Activated naive CD4-positive, alpha-beta T cell treated with anti-CD3 and anti-CD28 coated beads, Interleukin-2, amount 50 U/mL, for 24 hours (primary cell): Measurements from ENCODE around the gene REEP6.
"Not testable (repeated sequence)": the region's sequence is repeated elsewhere in the genome, so short reads cannot be mapped to it uniquely, and the experiment has no call there.

Experiments
- H3K27ac Mint-ChIP-seq: one replicate; pipeline ENCODE4 v1.8.0; 2021; ENCODE audit warnings: mild to moderate bottlenecking, mixed read lengths
- H3K27me3 Mint-ChIP-seq: one replicate; pipeline ENCODE4 v1.8.0; 2021; ENCODE audit warnings: mixed read lengths
- H3K36me3 Mint-ChIP-seq: one replicate; pipeline ENCODE4 v1.8.0; 2021; ENCODE audit warnings: mixed read lengths
- H3K4me1 Mint-ChIP-seq: one replicate; pipeline ENCODE4 v1.8.0; 2021; ENCODE audit warnings: mixed read lengths
- H3K4me3 Mint-ChIP-seq: one replicate; pipeline ENCODE4 v1.8.0; 2021; ENCODE audit warnings: mild to moderate bottlenecking, mixed read lengths
- H3K9me3 Mint-ChIP-seq: one replicate; pipeline ENCODE4 v1.8.0; 2021; ENCODE audit warnings: mixed read lengths

The REEP6 gene

DNA sequence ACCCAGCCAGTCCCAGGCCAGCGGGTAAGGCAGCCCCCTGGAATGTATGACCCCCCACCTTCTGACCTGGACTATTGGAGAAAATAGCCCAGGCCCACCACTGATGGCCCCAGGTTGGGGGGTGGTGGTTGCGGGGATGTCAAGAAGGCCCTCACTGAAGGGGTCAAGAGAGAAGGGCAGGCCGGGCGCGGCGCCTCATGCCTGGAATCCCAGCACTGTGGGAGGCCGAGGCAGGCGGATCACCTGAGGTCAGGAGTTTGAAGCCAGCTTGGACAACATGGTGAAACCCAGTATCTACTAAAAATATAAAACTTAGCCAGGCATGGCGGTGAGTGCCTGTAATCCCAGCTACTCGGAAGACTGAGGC is 23.3 kb downstream of the REEP6 start:
- no peaks in the 10 kb centered on the region for H3K36me3 Mint-ChIP-seq
- no peak overlapping the region for H3K4me3 Mint-ChIP-seq
- H3K27me3 Mint-ChIP-seq = no peaks in the 10 kb centered on the region
- H3K4me1 Mint-ChIP-seq = peaks cover 6% of the 10 kb centered on the region
- H3K9me3 Mint-ChIP-seq = no peaks in the 10 kb centered on the region
- H3K27ac Mint-ChIP-seq = no peak overlapping the region

DNA sequence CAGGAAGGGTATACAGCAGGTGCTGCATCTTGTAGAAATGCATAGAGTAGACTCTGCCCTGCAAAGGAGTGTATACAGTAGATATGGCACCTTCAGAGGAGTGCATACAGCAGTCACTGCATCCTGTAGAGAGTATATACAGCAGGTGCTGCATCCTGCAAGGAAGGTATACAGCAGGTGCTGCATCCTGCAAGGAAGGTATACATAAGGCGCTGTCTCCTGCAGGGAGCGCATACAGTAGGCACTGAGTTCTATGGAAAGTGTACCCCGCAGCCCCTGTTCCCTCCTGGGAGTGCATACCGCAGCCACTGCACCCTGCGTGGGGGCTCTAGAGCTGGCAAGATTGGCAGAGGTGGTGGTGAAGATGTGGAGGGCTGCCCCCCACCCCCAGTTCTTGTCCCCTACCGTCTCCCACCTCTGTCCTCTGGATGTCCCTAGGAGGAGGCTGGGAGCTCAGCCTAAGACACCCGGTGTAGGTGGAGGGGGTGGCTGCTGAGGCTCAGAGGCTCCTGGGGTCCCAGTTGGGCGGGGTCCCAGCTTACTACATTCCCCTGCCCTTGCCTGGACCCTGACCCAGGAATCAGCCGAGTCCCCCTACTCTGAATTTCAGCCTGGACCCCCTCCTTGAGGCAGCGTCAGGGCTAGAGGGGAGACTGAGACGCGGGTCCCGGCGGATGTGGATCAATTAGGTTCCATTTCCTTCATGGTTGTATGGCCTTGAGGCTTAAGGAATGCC is 24.2 kb downstream of the REEP6 start:
- Mint-ChIP-seq H3K36me3 (no peaks in the 10 kb centered on the region), H3K4me3 (no peak overlapping the region), H3K27ac (no peak overlapping the region), H3K9me3 (no peaks in the 10 kb centered on the region), H3K4me1 (peaks cover 6% of the 10 kb centered on the region), H3K27me3 (no peaks in the 10 kb centered on the region)

DNA sequence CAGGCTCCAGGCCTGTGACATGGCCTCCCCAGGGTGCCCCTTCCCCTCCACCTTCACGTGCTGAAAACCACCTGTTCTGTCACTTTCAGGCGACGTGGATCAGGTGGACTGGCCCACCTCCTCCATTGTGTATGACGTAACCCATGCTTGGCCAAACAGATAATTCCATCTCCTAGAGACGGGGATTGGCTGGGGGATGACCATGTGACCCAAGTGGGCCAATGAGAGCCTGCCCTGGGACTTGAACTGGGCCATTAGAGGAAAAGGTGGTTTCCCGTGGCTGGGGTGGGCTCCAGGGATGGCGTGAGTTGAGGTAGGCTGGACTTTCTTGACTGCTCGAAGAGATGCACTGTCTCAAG is 25.4 kb downstream of the REEP6 start:
- peaks cover 6% of the 10 kb centered on the region for H3K4me1 Mint-ChIP-seq
- no peak overlapping the region for H3K27ac Mint-ChIP-seq
- no peaks in the 10 kb centered on the region for H3K9me3 Mint-ChIP-seq
- no peaks in the 10 kb centered on the region for H3K36me3 Mint-ChIP-seq
- no peak overlapping the region for H3K4me3 Mint-ChIP-seq
- no peaks in the 10 kb centered on the region for H3K27me3 Mint-ChIP-seq

DNA sequence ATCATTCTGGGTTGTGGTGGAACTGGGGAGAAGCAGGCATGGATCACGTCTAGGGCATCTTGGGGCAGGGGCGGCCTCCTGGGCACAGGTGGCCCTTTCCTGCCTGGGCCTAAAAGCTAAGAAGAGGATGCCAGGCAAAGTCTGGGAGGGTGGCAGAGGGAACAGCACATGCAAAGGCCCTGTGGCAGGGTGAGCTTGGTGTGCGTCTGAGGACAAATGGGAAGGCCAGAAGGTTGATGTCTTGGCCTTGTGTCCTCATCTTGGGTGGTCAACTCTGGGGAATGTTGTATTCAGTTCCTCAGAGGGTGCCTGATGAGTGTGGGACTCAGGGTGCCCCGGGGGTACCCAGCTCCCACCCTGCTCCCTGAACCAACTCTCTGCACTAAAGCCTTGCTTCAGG is 27.5 kb downstream of the REEP6 start:
- Mint-ChIP-seq H3K9me3 (no peaks in the 10 kb centered on the region), H3K4me3 (no peak overlapping the region), H3K27me3 (peaks cover 3% of the 10 kb centered on the region), H3K4me1 (no peaks in the 10 kb centered on the region), H3K27ac (no peak overlapping the region), H3K36me3 (no peaks in the 10 kb centered on the region)

DNA sequence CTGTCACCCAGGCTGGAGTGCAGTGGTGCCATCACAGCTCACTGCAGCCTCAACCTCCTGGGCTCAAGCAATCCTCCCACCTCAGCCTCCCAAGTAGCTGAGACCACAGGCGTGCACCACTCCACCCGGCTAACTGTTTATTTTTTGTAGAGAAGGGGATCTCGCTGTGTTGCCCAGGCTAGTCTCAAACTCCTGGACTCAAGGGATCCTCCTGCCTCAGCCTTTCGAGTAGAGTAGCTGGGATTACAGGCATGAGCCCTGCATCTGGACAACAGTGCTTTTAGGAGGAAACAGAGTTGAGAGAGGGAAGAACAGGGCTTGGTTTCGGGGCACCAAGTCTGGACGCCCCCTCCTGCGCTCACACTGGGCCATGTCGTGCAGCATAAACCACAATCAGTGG is 28.8 kb downstream of the REEP6 start:
- H3K27ac Mint-ChIP-seq, H3K27me3 Mint-ChIP-seq: not testable (repeated sequence)

DNA sequence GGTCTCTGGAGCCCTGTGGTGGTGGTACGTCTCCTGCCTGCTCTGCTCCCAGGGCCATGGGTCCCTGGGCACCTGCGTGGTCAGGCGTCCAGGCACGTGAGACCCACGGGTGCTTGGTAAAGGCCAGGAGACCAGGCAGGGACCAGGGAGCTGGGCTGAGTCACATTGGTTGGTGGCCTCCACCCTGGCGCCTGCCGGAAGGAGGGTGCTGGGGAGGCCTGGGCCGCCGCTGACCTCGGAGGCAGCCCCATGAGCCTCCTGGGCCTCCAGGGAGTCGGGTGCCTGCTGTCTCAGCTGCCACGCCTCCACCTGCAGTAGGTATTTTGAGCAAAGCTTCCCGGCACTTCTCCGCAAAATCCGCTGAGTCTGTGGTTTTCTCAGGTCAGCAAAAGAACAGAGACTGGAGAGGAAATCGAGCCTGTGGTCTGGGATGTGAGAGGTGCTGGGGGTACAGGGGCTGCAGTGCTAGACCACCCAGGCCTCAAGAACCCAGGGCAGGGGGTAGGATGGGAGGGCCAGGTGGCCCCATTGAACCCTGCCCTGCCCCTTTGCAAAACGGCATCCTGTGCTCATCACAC is 29.3 kb downstream of the REEP6 start:
- H3K36me3 Mint-ChIP-seq = no peaks in the 10 kb centered on the region
- H3K27me3 Mint-ChIP-seq = peaks cover 9% of the 10 kb centered on the region
- H3K4me1 Mint-ChIP-seq = peaks cover 6% of the 10 kb centered on the region
- H3K9me3 Mint-ChIP-seq = no peaks in the 10 kb centered on the region
- no peak overlapping the region for H3K4me3 Mint-ChIP-seq
- no peak overlapping the region for H3K27ac Mint-ChIP-seq

More for the DNA sequence above, 28.8 kb downstream of the REEP6 start:
- not testable (repeated sequence) for H3K4me3 Mint-ChIP-seq, H3K9me3 Mint-ChIP-seq, H3K36me3 Mint-ChIP-seq, H3K4me1 Mint-ChIP-seq

DNA sequence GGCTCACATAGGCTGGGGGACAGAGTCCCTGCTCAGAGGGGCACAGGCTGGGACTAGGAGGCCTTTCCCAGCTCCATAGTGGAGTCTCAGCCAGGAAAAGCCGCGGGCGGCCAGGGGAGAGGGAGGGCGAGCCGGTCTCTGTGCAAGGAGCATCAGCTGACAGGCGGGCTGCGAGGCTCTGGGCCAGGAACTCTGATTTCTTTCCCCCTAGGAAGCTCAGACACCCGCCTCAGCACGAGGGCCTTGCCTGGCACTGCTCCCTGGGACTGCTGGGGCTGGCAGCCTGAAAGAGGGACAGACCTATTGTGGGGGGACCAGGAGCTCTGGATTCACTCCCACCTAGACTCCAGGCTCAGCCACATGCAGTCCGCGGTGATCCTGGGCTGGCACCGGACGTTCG is 30.7 kb downstream of the REEP6 start:
- no peak overlapping the region for H3K27ac Mint-ChIP-seq
- H3K27me3 Mint-ChIP-seq = peaks cover 19% of the 10 kb centered on the region
- no peak overlapping the region for H3K4me3 Mint-ChIP-seq
- H3K36me3 Mint-ChIP-seq = no peaks in the 10 kb centered on the region
- H3K4me1 Mint-ChIP-seq = peaks cover 6% of the 10 kb centered on the region
- H3K9me3 Mint-ChIP-seq = no peaks in the 10 kb centered on the region

DNA sequence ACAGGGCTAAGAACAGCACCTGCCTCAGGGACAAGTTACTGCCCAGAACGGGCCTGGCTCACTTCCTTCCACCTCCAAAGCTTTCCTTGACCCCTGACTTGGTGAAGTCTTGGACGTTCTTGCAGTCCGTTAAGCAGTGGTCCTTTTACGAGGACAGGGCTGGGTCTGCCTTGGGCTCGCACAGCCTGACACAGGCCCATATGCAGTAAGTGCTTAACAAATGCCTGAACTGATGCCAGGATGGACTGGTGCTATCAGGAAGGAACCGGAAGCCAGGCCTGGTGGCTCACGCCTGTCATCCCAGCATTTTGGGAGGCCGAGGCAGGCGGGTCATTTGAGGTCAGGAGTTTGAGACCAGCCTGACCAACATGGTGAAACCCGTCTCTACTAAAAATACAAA is 31.1 kb downstream of the REEP6 start:
- no peak overlapping the region for H3K4me3 Mint-ChIP-seq
- no peaks in the 10 kb centered on the region for H3K36me3 Mint-ChIP-seq
- no peak overlapping the region for H3K27ac Mint-ChIP-seq
- H3K4me1 Mint-ChIP-seq = peaks cover 6% of the 10 kb centered on the region
- H3K9me3 Mint-ChIP-seq = no peaks in the 10 kb centered on the region
- peaks cover 19% of the 10 kb centered on the region for H3K27me3 Mint-ChIP-seq

DNA sequence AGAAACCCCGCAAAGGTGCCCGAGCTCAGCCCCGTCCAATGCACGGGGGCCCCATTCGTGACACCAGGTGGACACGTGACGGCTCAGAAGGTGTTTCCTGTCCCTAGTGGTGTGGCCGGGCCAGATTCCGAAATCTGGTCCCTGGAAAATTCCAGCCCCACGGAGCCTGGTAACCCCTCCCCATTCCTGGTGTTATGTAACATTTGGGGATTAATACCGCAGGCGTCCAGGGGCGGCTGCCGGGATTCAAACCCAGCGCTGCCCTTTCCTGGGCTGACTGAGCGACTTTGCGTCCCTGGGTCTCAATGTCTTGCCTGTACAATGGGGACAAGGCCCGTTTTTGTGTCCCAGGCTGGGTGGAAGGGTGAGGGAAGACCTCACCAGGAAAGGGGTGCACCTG is 31.9 kb downstream of the REEP6 start:
- peaks cover 20% of the 10 kb centered on the region for H3K27me3 Mint-ChIP-seq
- no peaks in the 10 kb centered on the region for H3K9me3 Mint-ChIP-seq
- no peak overlapping the region for H3K27ac Mint-ChIP-seq
- peaks cover 6% of the 10 kb centered on the region for H3K4me1 Mint-ChIP-seq
- no peak overlapping the region for H3K4me3 Mint-ChIP-seq
- no peaks in the 10 kb centered on the region for H3K36me3 Mint-ChIP-seq

DNA sequence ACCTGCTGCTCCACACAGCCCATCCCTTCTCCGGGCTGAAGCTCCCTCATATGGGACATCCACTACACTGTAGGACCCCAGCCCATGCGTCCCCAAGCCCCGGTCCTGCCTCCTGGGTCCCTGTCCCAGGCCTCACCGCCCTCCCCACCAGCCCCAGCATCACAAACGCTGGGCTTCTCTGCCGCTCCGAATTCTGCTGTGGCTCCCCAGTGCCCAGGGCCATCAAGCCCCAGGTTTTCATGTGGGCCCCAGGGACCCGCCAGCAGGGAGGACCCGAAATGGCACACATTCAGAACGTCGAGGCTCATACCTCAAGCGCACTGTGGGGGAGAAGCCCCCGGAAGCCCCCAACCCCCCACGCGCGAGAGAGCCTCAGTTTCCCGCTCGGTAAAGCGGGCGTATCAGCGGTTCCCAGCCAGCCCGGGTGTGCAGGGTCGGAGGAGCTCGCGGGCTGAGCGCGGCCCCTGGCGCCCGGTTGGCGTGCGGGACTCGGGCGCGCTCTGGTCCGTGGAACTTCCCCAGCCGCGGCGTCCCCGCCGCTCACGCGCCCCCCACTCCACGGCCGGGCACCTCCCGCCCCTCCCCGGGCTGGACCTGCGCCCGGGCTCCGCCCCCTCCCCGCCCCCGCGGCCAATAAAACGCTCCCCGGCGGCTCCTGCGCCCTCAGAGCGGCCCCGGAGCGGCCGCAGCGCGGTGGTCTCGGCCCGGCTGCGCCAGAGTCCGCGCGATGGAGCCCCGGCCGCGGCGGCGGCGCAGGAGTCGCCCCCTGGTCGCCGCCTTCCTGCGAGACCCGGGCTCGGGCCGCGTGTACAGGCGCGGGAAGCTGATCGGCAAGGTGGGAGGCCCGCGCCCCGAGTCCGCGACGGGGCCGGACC is 32.7 kb downstream of the REEP6 start, which contains the start of gene PLK5:
TSS of gene PLK5 (plus strand) at position 666 of the 875 bp plus-strand sequence. CDS start 2,920 bp downstream, outside the sequence.
- Mint-ChIP-seq H3K4me1 (peaks cover 6% of the 10 kb centered on the region), H3K27me3 (peaks cover 20% of the 10 kb centered on the region), H3K36me3 (no peaks in the 10 kb centered on the region), H3K9me3 (no peaks in the 10 kb centered on the region), H3K27ac (no peak within 1 kb of the TSS), H3K4me3 (peak within 1 kb of the TSS; percentile 41)

DNA sequence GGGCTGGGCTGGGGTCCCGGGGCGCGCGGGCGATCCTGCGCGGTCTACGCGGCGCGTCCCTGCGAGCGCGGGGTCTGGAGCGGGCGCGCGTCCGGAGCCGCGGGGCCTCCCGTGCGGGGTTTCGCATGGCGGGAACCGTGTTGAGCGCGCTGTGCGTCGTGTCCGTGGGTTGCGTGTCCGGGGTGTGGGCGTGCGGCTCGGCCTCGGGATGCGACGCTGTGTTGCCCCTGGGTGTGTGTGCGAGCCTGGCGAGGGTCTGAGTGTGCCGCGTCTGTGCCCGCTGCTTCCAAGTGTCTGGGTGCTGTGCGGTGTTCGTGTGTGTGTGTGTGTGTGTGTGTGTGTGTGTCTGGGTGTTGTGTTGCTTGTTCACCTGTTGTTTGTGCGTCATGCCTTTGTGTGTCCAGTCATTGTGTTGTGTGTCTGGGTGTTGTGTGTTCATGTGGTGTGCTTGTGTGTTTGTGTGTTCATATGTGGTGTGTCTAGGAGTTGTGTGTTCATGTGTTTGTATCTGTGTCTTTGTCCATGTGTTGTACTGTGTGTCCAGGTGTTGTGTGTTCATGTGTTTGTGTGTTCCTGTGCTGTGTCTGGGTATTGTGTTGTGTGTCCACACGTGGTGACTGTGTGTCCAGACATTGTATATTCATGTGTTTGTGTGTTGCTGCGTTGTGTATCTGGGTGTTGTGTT is 33.4 kb downstream of the REEP6 start:
- Mint-ChIP-seq H3K27me3 (peaks cover 20% of the 10 kb centered on the region), H3K36me3 (no peaks in the 10 kb centered on the region), H3K27ac (no peak overlapping the region), H3K9me3 (no peaks in the 10 kb centered on the region), H3K4me1 (peaks cover 6% of the 10 kb centered on the region), H3K4me3 (peak overlapping the region; percentile 41)

DNA sequence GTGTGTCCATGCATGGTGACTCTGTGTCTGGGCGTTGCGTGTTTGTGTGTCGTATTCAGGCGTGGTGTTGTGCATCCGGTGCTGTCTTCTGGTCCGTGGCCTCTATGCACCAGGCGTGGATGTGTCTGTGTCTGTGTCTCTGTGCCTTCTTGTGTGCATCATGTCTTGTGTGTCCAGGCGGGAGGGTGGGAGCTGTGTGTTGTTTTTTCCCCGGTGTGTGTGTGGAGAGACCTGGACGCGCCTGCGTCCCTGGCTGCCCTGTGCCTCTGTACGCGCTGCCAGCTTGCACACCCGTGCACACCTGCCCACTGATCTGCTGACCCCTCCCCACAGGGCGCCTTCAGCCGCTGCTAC is 34.0 kb downstream of the REEP6 start:
- peaks cover 20% of the 10 kb centered on the region for H3K27me3 Mint-ChIP-seq
- H3K27ac Mint-ChIP-seq = no peak overlapping the region
- peak overlapping the region; percentile 41 for H3K4me3 Mint-ChIP-seq
- H3K4me1 Mint-ChIP-seq = peaks cover 6% of the 10 kb centered on the region
- H3K36me3 Mint-ChIP-seq = no peaks in the 10 kb centered on the region
- H3K9me3 Mint-ChIP-seq = no peaks in the 10 kb centered on the region

DNA sequence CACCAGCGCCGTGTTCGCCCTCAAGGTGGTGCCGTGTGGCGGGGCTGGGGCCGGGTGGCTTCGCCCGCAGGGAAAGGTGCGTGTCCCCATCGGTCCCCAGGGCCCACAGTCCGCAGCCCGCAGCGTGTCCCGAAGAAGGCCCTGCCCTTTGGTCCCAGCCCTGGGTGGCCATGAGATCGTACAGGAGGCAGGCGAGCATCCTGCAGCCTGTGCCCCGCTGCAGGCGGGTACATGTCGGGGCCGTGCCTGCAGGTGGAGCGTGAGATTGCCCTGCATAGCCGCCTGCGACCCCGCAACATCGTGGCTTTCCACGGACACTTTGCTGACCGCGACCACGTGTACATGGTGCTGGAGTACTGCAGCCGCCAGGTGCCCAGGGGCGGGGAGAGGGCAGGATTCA is 34.4 kb downstream of the REEP6 start:
- no peak overlapping the region for H3K27ac Mint-ChIP-seq
- H3K36me3 Mint-ChIP-seq = no peaks in the 10 kb centered on the region
- H3K27me3 Mint-ChIP-seq = peaks cover 20% of the 10 kb centered on the region
- H3K4me3 Mint-ChIP-seq = no peak overlapping the region
- peaks cover 6% of the 10 kb centered on the region for H3K4me1 Mint-ChIP-seq
- no peaks in the 10 kb centered on the region for H3K9me3 Mint-ChIP-seq

DNA sequence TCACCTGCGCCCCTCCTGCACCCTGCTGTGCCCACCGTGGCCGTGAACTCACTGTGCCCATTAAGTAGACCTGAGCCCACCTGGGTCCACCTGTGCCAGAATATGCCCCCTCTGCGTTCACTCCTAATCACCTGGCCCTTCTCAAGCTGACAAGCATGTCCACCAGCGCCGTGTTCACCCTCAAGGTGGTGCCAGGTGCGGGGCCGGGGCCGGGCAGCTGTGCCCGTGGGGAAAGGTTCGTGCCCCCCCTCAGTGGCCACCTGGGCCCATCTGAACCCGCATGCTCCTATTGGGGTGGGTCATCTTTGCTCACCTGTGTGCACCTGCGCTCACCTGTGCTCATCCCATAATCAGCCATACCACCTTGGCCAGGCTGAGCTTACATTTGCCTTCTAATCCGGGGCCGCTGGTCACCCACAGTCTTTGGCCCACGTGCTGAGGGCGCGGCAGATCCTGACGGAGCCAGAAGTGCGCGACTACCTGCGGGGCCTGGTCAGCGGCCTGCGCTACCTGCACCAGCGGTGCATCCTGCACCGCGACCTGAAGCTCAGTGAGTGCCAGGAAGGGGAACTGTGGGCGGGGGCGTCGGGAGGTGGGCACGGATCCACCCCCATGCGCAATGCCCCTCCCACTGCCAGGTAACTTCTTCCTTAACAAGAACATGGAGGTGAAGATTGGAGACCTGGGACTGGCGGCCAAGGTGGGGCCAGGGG is 35.2 kb downstream of the REEP6 start:
- peaks cover 6% of the 10 kb centered on the region for H3K4me1 Mint-ChIP-seq
- H3K27me3 Mint-ChIP-seq = peaks cover 20% of the 10 kb centered on the region
- H3K36me3 Mint-ChIP-seq = no peaks in the 10 kb centered on the region
- no peaks in the 10 kb centered on the region for H3K9me3 Mint-ChIP-seq
- H3K27ac Mint-ChIP-seq = no peak overlapping the region
- no peak overlapping the region for H3K4me3 Mint-ChIP-seq

DNA sequence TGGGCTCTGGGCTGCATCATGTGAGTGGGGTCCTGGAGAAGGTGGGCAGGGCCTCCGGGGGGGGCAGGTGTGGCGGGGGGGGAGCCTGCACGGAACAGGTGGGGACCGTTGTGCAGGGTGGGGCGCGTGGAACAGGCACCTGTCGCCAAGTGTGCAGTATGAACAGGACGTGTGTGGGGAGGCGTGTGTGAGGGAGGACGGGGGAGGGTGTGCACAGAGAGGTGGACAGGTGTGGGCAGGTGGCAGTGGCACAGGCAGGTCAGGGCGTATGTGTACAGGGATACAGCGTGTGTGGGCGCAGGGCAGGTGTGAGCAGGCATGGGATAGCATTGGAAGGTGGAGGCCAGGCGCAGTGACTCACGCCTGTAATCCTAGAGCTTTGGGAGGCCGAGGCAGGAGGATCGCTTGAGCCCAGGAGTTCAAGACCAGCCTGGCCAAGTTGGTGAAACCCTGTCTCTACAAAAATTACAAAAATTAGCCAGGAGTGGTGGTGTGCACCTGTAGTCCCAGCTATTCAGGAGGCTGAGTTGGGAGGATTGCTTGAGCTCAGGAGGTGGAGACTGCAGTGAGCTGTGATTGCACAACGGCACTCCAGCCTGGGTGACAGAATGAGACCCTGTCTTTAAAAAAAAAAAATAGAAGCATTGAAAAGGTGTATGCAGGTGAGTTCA is 36.1 kb downstream of the REEP6 start:
- H3K4me3 Mint-ChIP-seq = no peak overlapping the region
- peaks cover 6% of the 10 kb centered on the region for H3K4me1 Mint-ChIP-seq
- peaks cover 21% of the 10 kb centered on the region for H3K27me3 Mint-ChIP-seq
- no peaks in the 10 kb centered on the region for H3K36me3 Mint-ChIP-seq
- H3K27ac Mint-ChIP-seq = peak overlapping the region; percentile 65
- H3K9me3 Mint-ChIP-seq = no peaks in the 10 kb centered on the region
